Measurements from ENCODE around the gene NPAS1. TPM values are rescaled to one million over a fixed set of nuclear protein-coding genes. Genes with fewer than 3 reads are reported as not detected.

NPAS1 gene
- total and polyA plus RNA-seq, 2 of the 13 experiments (the other 11 are each of a cell fraction or from before 2014, with no cell fraction given), result 0.35 to 2.9 TPM

- TF ChIP-seq ZFP91 (CRISPR knock-in tag; IDR thresholded peaks at IDR 0.05; ENCODE audit: borderline replicate concordance) (peak; percentile 43; the same call in 1 of the 2 replicates), ZNF530 (CRISPR knock-in tag; IDR thresholded peaks at IDR 0.05; ENCODE audit: low read depth) (0 out of 2 replicates have a peak, but pooled peaks have one; percentile 66), MAZ (IDR thresholded peaks at IDR 0.05; ENCODE audit: borderline replicate concordance, low read depth, low read length) (no peak), MAZ (CRISPR knock-in tag; IDR thresholded peaks at IDR 0.05; ENCODE audit: low read depth) (no peak), ZBTB49 (CRISPR knock-in tag; IDR thresholded peaks at IDR 0.05; ENCODE audit: borderline replicate concordance) (no peak), ZNF282 (IDR thresholded peaks at IDR 0.05; ENCODE audit: partially characterized antibody) (no peak), KDM2A (CRISPR knock-in tag; IDR thresholded peaks at IDR 0.05; ENCODE audit: borderline replicate concordance, low read depth) (peak; percentile 46), ZNF451 (CRISPR knock-in tag; IDR thresholded peaks at IDR 0.05) (no peak), HOXA9 (CRISPR knock-in tag; IDR thresholded peaks at IDR 0.05; ENCODE audit: borderline replicate concordance) (no peak), ZFAT (CRISPR knock-in tag; conservative IDR thresholded peaks at IDR 0.05) (no peak), IRX3 (CRISPR knock-in tag; IDR thresholded peaks at IDR 0.05; ENCODE audit: borderline replicate concordance, low read depth) (peak; percentile 84; the same call in 1 of the 2 replicates), KLF9 (CRISPR knock-in tag; IDR thresholded peaks at IDR 0.05; ENCODE audit: low read depth) (no peak), MAF1 (CRISPR knock-in tag; IDR thresholded peaks at IDR 0.05; ENCODE audit: borderline replicate concordance) (no peak), EP300 (IDR thresholded peaks at IDR 0.05; ENCODE audit: low read depth in 2 of 2, low read length in 2 of 2) (no peak), EP300 (CRISPR knock-in tag; IDR thresholded peaks at IDR 0.05; ENCODE audit: borderline replicate concordance) (no peak), SP5 (CRISPR knock-in tag; IDR thresholded peaks at IDR 0.05; ENCODE audit: borderline replicate concordance, low read depth) (no peak), TRAFD1 (CRISPR knock-in tag; IDR thresholded peaks at IDR 0.05; ENCODE audit: borderline replicate concordance) (no peak), MTA3 (CRISPR knock-in tag; IDR thresholded peaks at IDR 0.05) (no peak), PHF20 (CRISPR knock-in tag; IDR thresholded peaks at IDR 0.05) (peak; percentile 68; the same call in 1 of the 2 replicates), GLMP (CRISPR knock-in tag; IDR thresholded peaks at IDR 0.05; ENCODE audit: borderline replicate concordance) (no peak), ZNF782 (CRISPR knock-in tag; IDR thresholded peaks at IDR 0.05; ENCODE audit: borderline replicate concordance) (no peak), SMARCC2 (IDR thresholded peaks at IDR 0.05) (no peak), ZNF550 (CRISPR knock-in tag; IDR thresholded peaks at IDR 0.05; ENCODE audit: borderline replicate concordance) (no peak), SAP130 (CRISPR knock-in tag; IDR thresholded peaks at IDR 0.05; ENCODE audit: low read depth) (no peak)
Observed at GRCh38 chr19:47047763-47048405, 28.2 kb downstream of the NPAS1 start (continued).
